Measurements from ENCODE around the gene TRMT44.

Gene TRMT44

GRCh38 chr4:8435656-8436121 is 4.9 kb upstream of the TRMT44 start:
- peak; percentile 53 for DNase-seq

GRCh38 chr4:8437281-8437680 is 3.3 kb upstream of the TRMT44 start:
- no peak for DNase-seq

- no peak for DNase-seq
These were observed 1.8 kb upstream of the TRMT44 start for GRCh38 chr4:8438743-8439142.

GRCh38 chr4:8439168-8439567 is 1.4 kb upstream of the TRMT44 start:
- DNase-seq: no peak

- DNase-seq: peak; percentile 57
These were observed 574 bp upstream of the TRMT44 start for GRCh38 chr4:8439914-8440491.

- DNase-seq: no peak
These were observed 1.0 kb downstream of the TRMT44 start for GRCh38 chr4:8441499-8442091.

GRCh38 chr4:8442596-8443358 is 2.2 kb downstream of the TRMT44 start:
- DNase-seq: no peak

- DNase-seq: no peak
These were observed 3.2 kb downstream of the TRMT44 start for GRCh38 chr4:8443801-8444200.

- no peak for DNase-seq
These were observed 5.5 kb downstream of the TRMT44 start for GRCh38 chr4:8446122-8446521.

- DNase-seq: no peak
These were observed 11.0 kb downstream of the TRMT44 start for GRCh38 chr4:8451440-8452182.

GRCh38 chr4:8453957-8454356 is 13.4 kb downstream of the TRMT44 start:
- no peak for DNase-seq

- no peak for DNase-seq
These were observed 17.2 kb downstream of the TRMT44 start for GRCh38 chr4:8457646-8458252.

GRCh38 chr4:8459867-8460445 is 19.4 kb downstream of the TRMT44 start:
- DNase-seq: no peak

GRCh38 chr4:8461086-8461485 is 20.5 kb downstream of the TRMT44 start:
- no peak for DNase-seq

GRCh38 chr4:8461616-8462015 is 21.0 kb downstream of the TRMT44 start:
- no peak for DNase-seq

- no peak for DNase-seq
These were observed 23.2 kb downstream of the TRMT44 start for GRCh38 chr4:8463811-8464210.

GRCh38 chr4:8464381-8464780 is 23.8 kb downstream of the TRMT44 start:
- DNase-seq: no peak

GRCh38 chr4:8465615-8466611 is 25.3 kb downstream of the TRMT44 start:
- DNase-seq: no peak

- no peak for DNase-seq
These were observed 26.4 kb downstream of the TRMT44 start for GRCh38 chr4:8467016-8467415.

GRCh38 chr4:8468746-8469535 is 28.4 kb downstream of the TRMT44 start:
- DNase-seq: peak; percentile 72

GRCh38 chr4:8469550-8469949 is 29.0 kb downstream of the TRMT44 start:
- no peak for DNase-seq

Measured in activated CD4-positive, alpha-beta T cell treated with anti-CD3 and anti-CD28 coated beads, Interleukin-2, Interleukin-6, amounts not matched to agents 100 ng/mL and 50 ng/mL, durations not matched to agents 16 hours and 8 hours (primary cell).